ENCODE data around the gene CLMP. TPM values are rescaled to one million over a fixed set of nuclear protein-coding genes. Genes with fewer than 3 reads are reported as not detected.

CLMP gene
- polyA plus RNA-seq, 2 of the 4 experiments (the other 2 are of a cell fraction), result 15.7 to 17.1 TPM

- no peak for TF ChIP-seq ELK1 (IDR thresholded peaks at IDR 0.05; ENCODE audit: low read depth, low read length)
Observed at GRCh38 chr11:123151366-123151765, 43.7 kb downstream of the CLMP start (continued).

- H3K9me3 ChIP-seq, result no peaks in the 10 kb centered on the region
- no peak for FAIRE-seq
Observed at GRCh38 chr11:123150882-123151281, 44.2 kb downstream of the CLMP start.

GRCh38 chr11:123148965-123149364 lies 46.1 kb downstream of the CLMP start:
- H3K27ac ChIP-seq, result 0 out of 6 replicates have a peak overlapping the region, but pooled peaks of 1 of the 2 experiments have one; percentile 10
- CTCF ChIA-PET, result no interaction called here
- TF ChIP-seq MAZ (IDR thresholded peaks at IDR 0.05; ENCODE audit: borderline replicate concordance, low read depth, low read length) (no peak), BCL3 (IDR thresholded peaks at IDR 0.05) (no peak), BHLHE40 (IDR thresholded peaks at IDR 0.05; ENCODE audit: low read depth, low read length) (no peak), E2F6 (IDR thresholded peaks at IDR 0.05; ENCODE audit: borderline replicate concordance, low read depth) (no peak), ATOH8 (CRISPR knock-in tag; IDR thresholded peaks at IDR 0.05; ENCODE audit: low read depth) (no peak), MAX (IDR thresholded peaks at IDR 0.05) (no peak), FOSL2 (IDR thresholded peaks at IDR 0.05) (no peak), FOSL2 (CRISPR knock-in tag; IDR thresholded peaks at IDR 0.05) (no peak), NR3C1 (IDR thresholded peaks at IDR 0.05) (no peak), USF2 (IDR thresholded peaks at IDR 0.05) (no peak), CEBPB (IDR thresholded peaks at IDR 0.05) (no peak), TFCP2L1 (CRISPR knock-in tag; IDR thresholded peaks at IDR 0.05) (no peak), HDAC2 (IDR thresholded peaks at IDR 0.05) (no peak), HOXA7 (CRISPR knock-in tag; IDR thresholded peaks at IDR 0.05) (no peak), REST (IDR thresholded peaks at IDR 0.05) (no peak), POLR2AphosphoS2 (conservative IDR thresholded peaks at IDR 0.05; ENCODE audit: low read length) (no peak), SMC3 (IDR thresholded peaks at IDR 0.05) (no peak), ESRRA (IDR thresholded peaks at IDR 0.05; ENCODE audit: borderline replicate concordance, low read length) (no peak)
- FAIRE-seq, result no peak
- 95% methylated on average over 4 of the region's 4 CpGs for WGBS (ENCODE audit: missing lambda C conversion rate)
- H3K4me2 ChIP-seq, result no peak overlapping the region
- no peaks in the 10 kb centered on the region for H3K9me3 ChIP-seq
- no peak for DNase-seq (ENCODE audit: low read depth in 1 of 2, low spot score in 1 of 2)
- no peak for ATAC-seq
- H3K4me3 ChIP-seq, result no peak overlapping the region
- POLR2A ChIA-PET, result no interaction called here
- H3K4me1 ChIP-seq, result peaks cover 24% of the 10 kb centered on the region

More at GRCh38 chr11:123150882-123151281, 44.2 kb downstream of the CLMP start:
- no peak for TF ChIP-seq HOXA7 (CRISPR knock-in tag; IDR thresholded peaks at IDR 0.05)
- no peak overlapping the region for H3K4me3 ChIP-seq
- H3K27ac ChIP-seq, result 0 out of 6 replicates have a peak overlapping the region, but pooled peaks of 1 of the 2 experiments have one; percentile 5
- 91% methylated on average over 6 of the region's 6 CpGs for whole genome bisulfite sequencing (ENCODE audit: missing lambda C conversion rate)
- peaks cover 11% of the 10 kb centered on the region for H3K4me1 ChIP-seq
- no peak for DNase-seq (ENCODE audit: low read depth in 1 of 2, low spot score in 1 of 2)
- H3K4me2 ChIP-seq, result no peak overlapping the region
- ATAC-seq, result no peak
- ChIA-PET POLR2A (no interaction called here), CTCF (no interaction called here)
